IMR-90 (cell line): Measurements from ENCODE around the gene BCL11B.

ENCODE experiments used
- RAD21 ChIP-seq: IDR thresholded peaks from 2 replicates; pipeline ENCODE4 v1.6.1; 2012; ENCODE audit warnings: low read length, improper control_type of control experiment
- TF ChIP-seq, protein P1 (sequence below): conservative IDR thresholded peaks from 2 replicates; pipeline ENCODE4 v1.5.1; 2012; ENCODE audit warnings: mild to moderate bottlenecking, low read depth, low read length, improper control_type of control experiment
- TF ChIP-seq, protein P2 (sequence below): fragments of 150-350 bp; IDR thresholded peaks from 2 replicates; pipeline ENCODE4 v1.6.1; 2017; ENCODE audit warnings: mild to moderate bottlenecking, antibody characterized with exemption, low read length, low read depth

DNA sequence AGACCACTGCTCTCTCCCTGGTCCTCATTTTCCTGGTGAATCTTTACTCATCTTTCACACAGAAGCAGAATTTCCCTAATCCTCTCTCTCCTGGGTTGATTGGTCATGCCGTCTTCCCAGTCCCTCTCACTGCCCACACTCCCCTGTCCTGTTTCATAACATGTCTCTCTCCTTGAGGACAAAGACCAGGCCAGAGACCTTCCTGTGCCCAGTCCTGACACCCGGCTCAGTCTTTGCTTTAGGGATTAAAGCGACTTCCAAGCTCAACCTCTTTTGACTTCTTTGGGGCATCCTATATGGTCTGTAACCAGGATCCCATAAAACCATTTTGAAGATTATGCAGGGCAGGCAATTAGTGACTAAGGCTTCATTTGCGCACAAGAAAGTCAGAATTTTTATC lies 105.5 kb downstream of the BCL11B start:
- TF ChIP-seq, protein P1, sequence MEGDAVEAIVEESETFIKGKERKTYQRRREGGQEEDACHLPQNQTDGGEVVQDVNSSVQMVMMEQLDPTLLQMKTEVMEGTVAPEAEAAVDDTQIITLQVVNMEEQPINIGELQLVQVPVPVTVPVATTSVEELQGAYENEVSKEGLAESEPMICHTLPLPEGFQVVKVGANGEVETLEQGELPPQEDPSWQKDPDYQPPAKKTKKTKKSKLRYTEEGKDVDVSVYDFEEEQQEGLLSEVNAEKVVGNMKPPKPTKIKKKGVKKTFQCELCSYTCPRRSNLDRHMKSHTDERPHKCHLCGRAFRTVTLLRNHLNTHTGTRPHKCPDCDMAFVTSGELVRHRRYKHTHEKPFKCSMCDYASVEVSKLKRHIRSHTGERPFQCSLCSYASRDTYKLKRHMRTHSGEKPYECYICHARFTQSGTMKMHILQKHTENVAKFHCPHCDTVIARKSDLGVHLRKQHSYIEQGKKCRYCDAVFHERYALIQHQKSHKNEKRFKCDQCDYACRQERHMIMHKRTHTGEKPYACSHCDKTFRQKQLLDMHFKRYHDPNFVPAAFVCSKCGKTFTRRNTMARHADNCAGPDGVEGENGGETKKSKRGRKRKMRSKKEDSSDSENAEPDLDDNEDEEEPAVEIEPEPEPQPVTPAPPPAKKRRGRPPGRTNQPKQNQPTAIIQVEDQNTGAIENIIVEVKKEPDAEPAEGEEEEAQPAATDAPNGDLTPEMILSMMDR: no peak
- TF ChIP-seq, protein P2, sequence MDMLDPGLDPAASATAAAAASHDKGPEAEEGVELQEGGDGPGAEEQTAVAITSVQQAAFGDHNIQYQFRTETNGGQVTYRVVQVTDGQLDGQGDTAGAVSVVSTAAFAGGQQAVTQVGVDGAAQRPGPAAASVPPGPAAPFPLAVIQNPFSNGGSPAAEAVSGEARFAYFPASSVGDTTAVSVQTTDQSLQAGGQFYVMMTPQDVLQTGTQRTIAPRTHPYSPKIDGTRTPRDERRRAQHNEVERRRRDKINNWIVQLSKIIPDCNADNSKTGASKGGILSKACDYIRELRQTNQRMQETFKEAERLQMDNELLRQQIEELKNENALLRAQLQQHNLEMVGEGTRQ: no peak
- no peak for TF ChIP-seq RAD21
